Measurements from ENCODE around the gene THEMIS2. TPM values are rescaled to one million over a fixed set of nuclear protein-coding genes. Genes with fewer than 3 reads are reported as not detected.

Gene THEMIS2
- total and polyA plus RNA-seq, 11 donors = 1.7 to 50.8 (median 6.1) TPM

DNA sequence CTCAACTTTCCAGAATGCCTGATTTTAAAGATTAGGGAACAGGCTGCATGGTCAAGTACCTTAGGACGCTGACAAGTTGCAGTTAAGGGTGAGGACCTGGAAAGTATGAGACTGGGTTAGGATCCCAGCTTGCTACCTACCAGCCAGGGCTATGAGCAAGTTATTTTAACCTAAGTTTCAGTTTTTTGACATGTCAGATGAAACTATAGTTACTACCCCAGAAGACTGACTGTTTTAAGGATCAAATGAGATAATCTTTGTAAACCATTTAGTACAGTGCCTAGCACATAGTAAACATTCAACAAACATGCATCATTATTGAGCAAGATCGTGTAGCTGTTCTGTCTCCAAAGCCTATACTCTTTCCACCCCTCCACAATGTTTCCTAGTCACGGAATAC lies 14.4 kb downstream of the THEMIS2 start:
- no peaks in the 10 kb centered on the region for H3K9me3 ChIP-seq
- peak overlapping the region in 1 of 12 donors; percentile 43 for H3K4me3 ChIP-seq
- H3K27me3 ChIP-seq = no peaks in the 10 kb centered on the region
- DNase-seq (no peak), ATAC-seq (no peak)
- intact Hi-C loops (cut with DNase I) = no loop called here
- TF ChIP-seq, protein P1, sequence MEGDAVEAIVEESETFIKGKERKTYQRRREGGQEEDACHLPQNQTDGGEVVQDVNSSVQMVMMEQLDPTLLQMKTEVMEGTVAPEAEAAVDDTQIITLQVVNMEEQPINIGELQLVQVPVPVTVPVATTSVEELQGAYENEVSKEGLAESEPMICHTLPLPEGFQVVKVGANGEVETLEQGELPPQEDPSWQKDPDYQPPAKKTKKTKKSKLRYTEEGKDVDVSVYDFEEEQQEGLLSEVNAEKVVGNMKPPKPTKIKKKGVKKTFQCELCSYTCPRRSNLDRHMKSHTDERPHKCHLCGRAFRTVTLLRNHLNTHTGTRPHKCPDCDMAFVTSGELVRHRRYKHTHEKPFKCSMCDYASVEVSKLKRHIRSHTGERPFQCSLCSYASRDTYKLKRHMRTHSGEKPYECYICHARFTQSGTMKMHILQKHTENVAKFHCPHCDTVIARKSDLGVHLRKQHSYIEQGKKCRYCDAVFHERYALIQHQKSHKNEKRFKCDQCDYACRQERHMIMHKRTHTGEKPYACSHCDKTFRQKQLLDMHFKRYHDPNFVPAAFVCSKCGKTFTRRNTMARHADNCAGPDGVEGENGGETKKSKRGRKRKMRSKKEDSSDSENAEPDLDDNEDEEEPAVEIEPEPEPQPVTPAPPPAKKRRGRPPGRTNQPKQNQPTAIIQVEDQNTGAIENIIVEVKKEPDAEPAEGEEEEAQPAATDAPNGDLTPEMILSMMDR (IDR thresholded peaks at IDR 0.05) = no peak
- TF ChIP-seq POLR2A (IDR thresholded peaks at IDR 0.05) = no peak
- peak overlapping the region in 7 of 12 donors; percentile 23 to 97 (median 47) for H3K27ac ChIP-seq
- H3K4me1 ChIP-seq = peaks cover 0 to 98% (median 0%) of the 10 kb centered on the region in 12 donors
- H3K36me3 ChIP-seq = peaks cover 0 to 78% (median 28%) of the 10 kb centered on the region in 9 donors
- WGBS, 4 donors = 82 to 91% (median 86%) methylated on average over 3 of the region's 3 CpGs

- H3K4me3 ChIP-seq = peak overlapping the region in 1 of 12 donors; percentile 43
- H3K27me3 ChIP-seq = no peaks in the 10 kb centered on the region
- H3K36me3 ChIP-seq = peaks cover 0 to 78% (median 35%) of the 10 kb centered on the region in 9 donors
- intact Hi-C loops (cut with DNase I) = no loop called here
- no peak for DNase-seq
- 70 to 86% (median 80%) methylated on average over 8 of the region's 8 CpGs for whole genome bisulfite sequencing, 4 donors
- H3K9me3 ChIP-seq = no peaks in the 10 kb centered on the region
- peak overlapping the region in 5 of 12 donors; percentile 25 to 97 (median 76) for H3K27ac ChIP-seq
- peaks cover 0 to 98% (median 0%) of the 10 kb centered on the region in 12 donors for H3K4me1 ChIP-seq
- ATAC-seq = peak in 1 of 4 donors; percentile 2
- TF ChIP-seq, protein P1 (IDR thresholded peaks at IDR 0.05) = no peak
- no peak for TF ChIP-seq POLR2A (IDR thresholded peaks at IDR 0.05)
These were observed 15.1 kb downstream of the THEMIS2 start for GRCh38 chr1:27887215-27888021.

- no peak for DNase-seq
- peaks cover 0 to 78% (median 56%) of the 10 kb centered on the region in 9 donors for H3K36me3 ChIP-seq
- TF ChIP-seq, protein P1 (IDR thresholded peaks at IDR 0.05) = no peak
- no peak for TF ChIP-seq POLR2A (IDR thresholded peaks at IDR 0.05)
- peaks cover 0 to 84% (median 0%) of the 10 kb centered on the region in 12 donors for H3K4me1 ChIP-seq
- ATAC-seq = no peak
- no peak overlapping the region for H3K4me3 ChIP-seq
- H3K9me3 ChIP-seq = no peaks in the 10 kb centered on the region
- WGBS, 4 donors = 87 to 94% (median 90%) methylated on average over 3 of the region's 3 CpGs
- no peaks in the 10 kb centered on the region for H3K27me3 ChIP-seq
- H3K27ac ChIP-seq = peak overlapping the region in 3 of 12 donors; percentile 19 to 97 (median 51)
- intact Hi-C loops (cut with DNase I) = no loop called here
These were observed 17.2 kb downstream of the THEMIS2 start for GRCh38 chr1:27889506-27889905.

- intact Hi-C loops (cut with DNase I) = no loop called here
- peak in 1 of 5 donors; percentile 36 for DNase-seq
- H3K36me3 ChIP-seq = peaks cover 0 to 90% (median 74%) of the 10 kb centered on the region in 9 donors
These were observed 19.0 kb downstream of the THEMIS2 start for GRCh38 chr1:27891196-27891889.

More at GRCh38 chr1:27891196-27891889, 19.0 kb downstream of the THEMIS2 start:
- H3K27ac ChIP-seq = peak overlapping the region in 9 of 12 donors; percentile 11 to 97 (median 54)
- 80 to 86% (median 83%) methylated on average over 7 of the region's 7 CpGs for WGBS, 4 donors
- ATAC-seq = peak; percentile 30 to 71 (median 56)
- H3K4me3 ChIP-seq = no peak overlapping the region
- H3K4me1 ChIP-seq = peaks cover 0 to 68% (median 0%) of the 10 kb centered on the region in 12 donors
- H3K9me3 ChIP-seq = no peaks in the 10 kb centered on the region
- H3K27me3 ChIP-seq = no peaks in the 10 kb centered on the region
- TF ChIP-seq, protein P1 (IDR thresholded peaks at IDR 0.05) = no peak
- TF ChIP-seq POLR2A (IDR thresholded peaks at IDR 0.05) = no peak
